GM23338 (cell line): ENCODE data around the gene C5orf24. TPM values are rescaled to one million over a fixed set of nuclear protein-coding genes. Genes with fewer than 3 reads are reported as not detected.

Experiments used
- ATAC-seq: fragments of 200-7000 bp; cut with Tn5 transposase; 3 replicates; pipeline ENCODE4 v1.9.1; 2020
- DNase-seq: peaks from one replicate; pipeline ENCODE4 v3.0.0-alpha.2; 2015; ENCODE audit warnings: low spot score
- H2AFZ ChIP-seq: fragments of 200-600 bp; sonication (generic); 2 replicates; pipeline ENCODE4 v1.8.0; 2016; ENCODE audit warnings: antibody characterized with exemption, mild to moderate bottlenecking, moderate library complexity
- H3F3A ChIP-seq: fragments of 200-600 bp; sonication (generic); replicated peaks from 2 replicates; pipeline ENCODE4 v1.8.0; 2017; ENCODE audit warnings: antibody characterized with exemption, mixed run types, low read depth
- H3K27ac ChIP-seq: fragments of 200-600 bp; sonication (generic); 2 replicates; pipeline ENCODE4 v1.6.1; 2016; ENCODE audit warnings: low read depth
- H3K27me3 ChIP-seq: fragments of 200-600 bp; sonication (generic); 2 replicates; pipeline ENCODE4 v1.8.0; 2016; ENCODE audit warnings: mild to moderate bottlenecking, mixed run types, moderate library complexity; ENCODE audit not compliant: insufficient read depth
- H3K36me3 ChIP-seq: fragments of 200-600 bp; sonication (generic); 2 replicates; pipeline ENCODE4 v1.8.0; 2016; ENCODE audit warnings: mild to moderate bottlenecking; ENCODE audit not compliant: insufficient read depth
- H3K4me1 ChIP-seq: fragments of 200-600 bp; sonication (generic); 2 replicates; pipeline ENCODE4 v1.8.0; 2016; ENCODE audit warnings: mild to moderate bottlenecking, moderate library complexity; ENCODE audit not compliant: insufficient read depth
- H3K4me2 ChIP-seq: fragments of 200-600 bp; sonication (generic); 2 replicates; pipeline ENCODE4 v1.7.1; 2017; ENCODE audit warnings: mixed run types
- H3K4me3 ChIP-seq: fragments of 200-600 bp; sonication (generic); 2 replicates; pipeline ENCODE4 v1.6.1; 2016; ENCODE audit warnings: mixed run types
- H3K79me2 ChIP-seq: fragments of 200-600 bp; sonication (generic); replicated peaks from 2 replicates; pipeline ENCODE4 v1.8.0; 2017; ENCODE audit warnings: mild to moderate bottlenecking; ENCODE audit not compliant: insufficient read depth
- H3K9me2 ChIP-seq: fragments of 200-600 bp; sonication (generic); 2 replicates; pipeline ENCODE4 v1.8.0; 2017; ENCODE audit not compliant: insufficient read depth
- H4K20me1 ChIP-seq: fragments of 200-600 bp; sonication (generic); replicated peaks from 2 replicates; pipeline ENCODE4 v1.8.0; 2017; ENCODE audit warnings: mild to moderate bottlenecking; ENCODE audit not compliant: insufficient read depth
- H3K27ac Mint-ChIP-seq: 2 replicates; pipeline ENCODE4 v1.8.0; 2020; ENCODE audit warnings: inconsistent platforms, mild to moderate bottlenecking, moderate library complexity, mixed read lengths
- H3K27me3 Mint-ChIP-seq: 3 replicates; pipeline ENCODE4 v1.8.0; 2022; ENCODE audit warnings: low read depth, mild to moderate bottlenecking, moderate library complexity, mixed read lengths, inconsistent platforms; ENCODE audit not compliant: insufficient read depth, poor library complexity
- H3K36me3 Mint-ChIP-seq: 3 replicates; pipeline ENCODE4 v1.8.0; 2021; ENCODE audit warnings: low read depth, mild to moderate bottlenecking, inconsistent platforms, moderate library complexity, mixed read lengths
- H3K4me1 Mint-ChIP-seq: 3 replicates; pipeline ENCODE4 v1.8.0; 2020; ENCODE audit warnings: mild to moderate bottlenecking, inconsistent platforms, mixed read lengths
- H3K4me3 Mint-ChIP-seq: 3 replicates; pipeline ENCODE4 v1.8.0; 2021; ENCODE audit warnings: moderate library complexity, mild to moderate bottlenecking, inconsistent platforms, mixed read lengths
- H3K9me3 Mint-ChIP-seq: 3 replicates; pipeline ENCODE4 v1.8.0; 2020; ENCODE audit warnings: moderate library complexity, mild to moderate bottlenecking, inconsistent platforms, mixed read lengths
- CREB1 ChIP-seq: fragments of 250-450 bp; sonication (Bioruptor Pico); IDR thresholded peaks from 2 replicates; pipeline ENCODE4 v1.5.0; 2020; ENCODE audit warnings: low read depth, mild to moderate bottlenecking, moderate library complexity
- EZH2 ChIP-seq: fragments of 200-600 bp; sonication (generic); IDR thresholded peaks from one replicate; pipeline ENCODE4 v1.8.0; 2017; ENCODE audit warnings: antibody characterized with exemption, mild to moderate bottlenecking, low read depth; ENCODE audit not compliant: unreplicated experiment
- EZH2phosphoT487 ChIP-seq: fragments of 200-600 bp; sonication (generic); IDR thresholded peaks from one replicate; pipeline ENCODE4 v1.8.1; 2018; ENCODE audit warnings: antibody characterized with exemption; ENCODE audit not compliant: unreplicated experiment
- JUNB ChIP-seq: IDR thresholded peaks from one replicate; pipeline ENCODE4 v1.6.1; 2016; ENCODE audit warnings: antibody characterized with exemption; ENCODE audit not compliant: unreplicated experiment
- NANOG ChIP-seq: IDR thresholded peaks from 2 replicates; pipeline ENCODE4 v1.6.1; 2016; ENCODE audit warnings: antibody characterized with exemption, borderline replicate concordance
- POLR2AphosphoS5 ChIP-seq: IDR thresholded peaks from 2 replicates; pipeline ENCODE4 v1.6.1; 2016; ENCODE audit warnings: antibody characterized with exemption, low read depth
- REST ChIP-seq: IDR thresholded peaks from one replicate; pipeline ENCODE4 v1.6.1; 2018; ENCODE audit warnings: antibody characterized with exemption; ENCODE audit not compliant: unreplicated experiment
- STAT1 ChIP-seq: IDR thresholded peaks from one replicate; pipeline ENCODE4 v1.6.1; 2016; ENCODE audit warnings: antibody characterized with exemption; ENCODE audit not compliant: unreplicated experiment
- ZNF114 ChIP-seq: fragments of 250-450 bp; sonication (Bioruptor Pico); IDR thresholded peaks from 2 replicates; pipeline ENCODE4 v1.5.0; 2020; ENCODE audit warnings: mild to moderate bottlenecking, moderate library complexity
- ZNF331 ChIP-seq: fragments of 250-450 bp; sonication (Bioruptor Pico); IDR thresholded peaks from 2 replicates; pipeline ENCODE4 v1.5.0; 2020; ENCODE audit warnings: low read depth, mild to moderate bottlenecking, moderate library complexity
- ZNF462 ChIP-seq: fragments of 250-450 bp; sonication (Bioruptor Pico); IDR thresholded peaks from 2 replicates; pipeline ENCODE4 v1.5.0; 2020; ENCODE audit warnings: mild to moderate bottlenecking, moderate library complexity
- polyA plus RNA-seq: library from polyadenylated mRNA; unstranded; fragments of >200 nt; fragmentation: Nextera tagmentation; extraction: Ambion mirVana; gene quantifications from 2 replicates; pipeline ENCODE4 v1.2.1, GENCODE V29; 2016
- total RNA-seq: library from RNA; depleted of rRNA; stranded (reverse); fragments of >200 nt; shearing (Covaris generic); gene quantifications from 2 replicates; pipeline ENCODE4 v1.2.3, GENCODE V29; 2014
- TF ChIP-seq, protein P1 (sequence below): IDR thresholded peaks from 2 replicates; pipeline ENCODE4 v1.6.1; 2016; ENCODE audit warnings: antibody characterized with exemption
- TF ChIP-seq, protein P2 (sequence below), 2 experiments: fragments of 200-600 bp in 1 of 2; sonication (generic) in 1 of 2; conservative IDR thresholded peaks; 2 replicates each; pipeline versions ENCODE4 v1.5.1 to v1.6.1; 2016 to 2017; ENCODE audit warnings: antibody characterized with exemption in 2 of 2, low read depth in 2 of 2, mild to moderate bottlenecking in 2 of 2, moderate library complexity in 1 of 2

C5orf24 gene
- total and polyA plus RNA-seq, 2 experiments from 2014 or later, result 14.6 to 21.1 TPM

- Histone ChIP-seq H2AFZ (no peak overlapping the region), H3K36me3 (peaks cover 60% of the 10 kb centered on the region), H3K79me2 (no peaks in the 10 kb centered on the region), H3K4me2 (no peak overlapping the region), H4K20me1 (0 out of 2 replicates have a peak, but pooled peaks cover 7% of the 10 kb centered on the region), H3K4me3 (no peak overlapping the region), H3K27ac (no peak overlapping the region), H3K4me1 (no peaks in the 10 kb centered on the region), H3F3A (peaks cover 3% of the 10 kb centered on the region; the same call in 1 of the 2 replicates), H3K9me2 (no peaks in the 10 kb centered on the region), H3K27me3 (no peaks in the 10 kb centered on the region)
- H3K27me3 Mint-ChIP-seq, result no peaks in the 10 kb centered on the region
- DNase-seq (no peak), ATAC-seq (no peak)
- H3K9me3 Mint-ChIP-seq, result no peaks in the 10 kb centered on the region
- no peaks in the 10 kb centered on the region for H3K4me1 Mint-ChIP-seq
- H3K4me3 Mint-ChIP-seq, result no peak overlapping the region
- H3K36me3 Mint-ChIP-seq, result peaks cover 89% of the 10 kb centered on the region
- TF ChIP-seq STAT1 (no peak), EZH2phosphoT487 (no peak), NANOG (no peak), JUNB (no peak), ZNF331 (CRISPR knock-in tag) (no peak), ZNF114 (CRISPR knock-in tag) (no peak), POLR2AphosphoS5 (no peak), ZNF462 (no peak), EZH2 (no peak), CREB1 (no peak), REST (no peak)
- TF ChIP-seq, protein P1, sequence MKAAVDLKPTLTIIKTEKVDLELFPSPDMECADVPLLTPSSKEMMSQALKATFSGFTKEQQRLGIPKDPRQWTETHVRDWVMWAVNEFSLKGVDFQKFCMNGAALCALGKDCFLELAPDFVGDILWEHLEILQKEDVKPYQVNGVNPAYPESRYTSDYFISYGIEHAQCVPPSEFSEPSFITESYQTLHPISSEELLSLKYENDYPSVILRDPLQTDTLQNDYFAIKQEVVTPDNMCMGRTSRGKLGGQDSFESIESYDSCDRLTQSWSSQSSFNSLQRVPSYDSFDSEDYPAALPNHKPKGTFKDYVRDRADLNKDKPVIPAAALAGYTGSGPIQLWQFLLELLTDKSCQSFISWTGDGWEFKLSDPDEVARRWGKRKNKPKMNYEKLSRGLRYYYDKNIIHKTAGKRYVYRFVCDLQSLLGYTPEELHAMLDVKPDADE, result no peak
- TF ChIP-seq, protein P2, sequence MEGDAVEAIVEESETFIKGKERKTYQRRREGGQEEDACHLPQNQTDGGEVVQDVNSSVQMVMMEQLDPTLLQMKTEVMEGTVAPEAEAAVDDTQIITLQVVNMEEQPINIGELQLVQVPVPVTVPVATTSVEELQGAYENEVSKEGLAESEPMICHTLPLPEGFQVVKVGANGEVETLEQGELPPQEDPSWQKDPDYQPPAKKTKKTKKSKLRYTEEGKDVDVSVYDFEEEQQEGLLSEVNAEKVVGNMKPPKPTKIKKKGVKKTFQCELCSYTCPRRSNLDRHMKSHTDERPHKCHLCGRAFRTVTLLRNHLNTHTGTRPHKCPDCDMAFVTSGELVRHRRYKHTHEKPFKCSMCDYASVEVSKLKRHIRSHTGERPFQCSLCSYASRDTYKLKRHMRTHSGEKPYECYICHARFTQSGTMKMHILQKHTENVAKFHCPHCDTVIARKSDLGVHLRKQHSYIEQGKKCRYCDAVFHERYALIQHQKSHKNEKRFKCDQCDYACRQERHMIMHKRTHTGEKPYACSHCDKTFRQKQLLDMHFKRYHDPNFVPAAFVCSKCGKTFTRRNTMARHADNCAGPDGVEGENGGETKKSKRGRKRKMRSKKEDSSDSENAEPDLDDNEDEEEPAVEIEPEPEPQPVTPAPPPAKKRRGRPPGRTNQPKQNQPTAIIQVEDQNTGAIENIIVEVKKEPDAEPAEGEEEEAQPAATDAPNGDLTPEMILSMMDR (conservative IDR thresholded peaks at IDR 0.05; ENCODE audit: low read depth in 2 of 2), result no peak
- no peak overlapping the region for H3K27ac Mint-ChIP-seq
These were observed 28.8 kb upstream of the C5orf24 start for GRCh38 chr5:134817006-134817405.
